NB4 (cell line): Measurements from ENCODE around the gene ASB16.

Experiments used
- DNase-seq: peaks from one replicate; pipeline ENCODE4 v3.0.0; 2010; ENCODE audit warnings: low read depth
- H3K4me3 ChIP-seq: one replicate; pipeline ENCODE4 v1.5.1; 2011; ENCODE audit warnings: mild to moderate bottlenecking, low read depth, low read length, moderate library complexity
- CTCF ChIP-seq: IDR thresholded peaks from one replicate; pipeline ENCODE4 v1.5.1; 2012; ENCODE audit warnings: low read depth, low read length
- MAX ChIP-seq: IDR thresholded peaks from 2 replicates; pipeline ENCODE4 v1.6.1; 2011; ENCODE audit warnings: low read depth, low read length
- MYC ChIP-seq: IDR thresholded peaks from 2 replicates; pipeline ENCODE4 v1.6.1; 2011; ENCODE audit warnings: low read depth, low read length
- POLR2A ChIP-seq: IDR thresholded peaks from 2 replicates; pipeline ENCODE4 v1.6.1; 2011; ENCODE audit warnings: mild to moderate bottlenecking; ENCODE audit not compliant: insufficient read length; ENCODE audit errors: extremely low read depth

The ASB16 gene

GRCh38 chr17:44222112-44222869 lies 51.8 kb downstream of the ASB16 start:
- no peak for TF ChIP-seq CTCF
- no peak for TF ChIP-seq MAX
- TF ChIP-seq MYC, result no peak
- TF ChIP-seq POLR2A, result no peak
- peak overlapping the region; percentile 59 for H3K4me3 ChIP-seq
- DNase-seq, result peak; percentile 72

GRCh38 chr17:44223541-44224071 lies 53.1 kb downstream of the ASB16 start:
- DNase-seq, result no peak
- H3K4me3 ChIP-seq, result no peak overlapping the region
- TF ChIP-seq MYC (no peak), MAX (no peak), CTCF (no peak), POLR2A (no peak)
